ENCODE measurements around the gene ZMYM3. TPM values are rescaled to one million over a fixed set of nuclear protein-coding genes. Genes with fewer than 3 reads are reported as not detected.

The ZMYM3 gene
- total and polyA plus RNA-seq, 8 donors: 4.5 to 15.9 (median 9.9) TPM

DNA sequence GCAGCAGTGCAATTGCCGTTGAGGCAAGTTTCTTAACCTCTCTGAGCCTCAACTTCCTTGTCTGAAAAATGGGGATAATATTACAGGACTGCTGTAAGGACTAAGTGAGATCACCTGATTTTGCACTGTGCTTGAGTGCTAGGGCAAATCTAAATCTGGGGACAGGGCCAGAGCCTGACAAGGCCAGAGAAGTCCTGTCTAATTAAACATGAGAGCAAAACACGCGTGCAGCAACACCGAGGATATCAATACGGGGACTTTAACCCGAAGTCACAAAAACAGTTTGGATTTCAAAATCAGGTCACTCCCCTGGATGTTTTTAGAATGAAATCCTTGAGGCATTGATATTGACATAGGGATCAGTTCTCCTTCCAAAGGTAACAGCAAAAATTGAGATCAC lies 36.6 kb downstream of the ZMYM3 start:
- Histone ChIP-seq H3K36me3 (no peaks in the 10 kb centered on the region), H3K4me3 (peak overlapping the region in 2 of 4 donors; percentile 32 to 47), H3K9me3 (no peaks in the 10 kb centered on the region), H3K4me1 (peaks cover 0 to 10% (median 0%) of the 10 kb centered on the region in 3 donors), H3K27me3 (no peaks in the 10 kb centered on the region), H3K27ac (no peak overlapping the region)
- ATAC-seq: no peak
- WGBS, 2 donors: 11 to 46% methylated on average over 6 of the region's 6 CpGs
- DNase-seq: no peak
- intact Hi-C loops (cut with DNase I): no loop called here
- no peak for FAIRE-seq
- no peak for TF ChIP-seq CTCF (IDR thresholded peaks at IDR 0.05)

DNA sequence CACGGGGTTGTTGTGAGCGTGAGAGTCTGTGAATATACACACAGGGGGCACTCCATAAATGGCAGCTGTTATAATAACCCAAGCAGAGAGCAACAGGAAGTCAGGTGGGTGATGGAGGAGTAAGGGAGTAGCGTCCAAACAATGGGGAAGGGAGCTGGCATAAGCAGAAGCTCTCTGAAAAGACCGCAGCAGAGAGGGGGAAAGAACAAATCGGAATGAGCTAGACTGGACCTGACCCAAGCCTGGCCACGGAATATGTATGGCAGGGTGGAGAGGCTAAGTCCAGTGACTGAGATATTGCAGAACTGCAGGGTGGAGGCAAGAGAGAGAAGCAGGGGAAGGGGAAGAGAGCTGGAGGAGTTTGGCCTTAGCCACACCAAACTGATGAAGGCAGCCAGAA lies 37.5 kb downstream of the ZMYM3 start:
- WGBS, 2 donors: 4 to 29% methylated on average over 6 of the region's 6 CpGs
- Histone ChIP-seq H3K27me3 (no peaks in the 10 kb centered on the region), H3K4me1 (peaks cover 0 to 11% (median 0%) of the 10 kb centered on the region in 3 donors), H3K9me3 (no peaks in the 10 kb centered on the region), H3K36me3 (no peaks in the 10 kb centered on the region), H3K4me3 (peak overlapping the region in 3 of 4 donors; percentile 11 to 47 (median 32)), H3K27ac (peak overlapping the region; percentile 56 to 81 (median 75))
- intact Hi-C loops (cut with DNase I): no loop called here
- DNase-seq: peak in 2 of 6 donors; percentile 26 to 31
- no peak for FAIRE-seq
- no peak for TF ChIP-seq CTCF (IDR thresholded peaks at IDR 0.05)
- peak; percentile 25 to 51 (median 38) for ATAC-seq

DNA sequence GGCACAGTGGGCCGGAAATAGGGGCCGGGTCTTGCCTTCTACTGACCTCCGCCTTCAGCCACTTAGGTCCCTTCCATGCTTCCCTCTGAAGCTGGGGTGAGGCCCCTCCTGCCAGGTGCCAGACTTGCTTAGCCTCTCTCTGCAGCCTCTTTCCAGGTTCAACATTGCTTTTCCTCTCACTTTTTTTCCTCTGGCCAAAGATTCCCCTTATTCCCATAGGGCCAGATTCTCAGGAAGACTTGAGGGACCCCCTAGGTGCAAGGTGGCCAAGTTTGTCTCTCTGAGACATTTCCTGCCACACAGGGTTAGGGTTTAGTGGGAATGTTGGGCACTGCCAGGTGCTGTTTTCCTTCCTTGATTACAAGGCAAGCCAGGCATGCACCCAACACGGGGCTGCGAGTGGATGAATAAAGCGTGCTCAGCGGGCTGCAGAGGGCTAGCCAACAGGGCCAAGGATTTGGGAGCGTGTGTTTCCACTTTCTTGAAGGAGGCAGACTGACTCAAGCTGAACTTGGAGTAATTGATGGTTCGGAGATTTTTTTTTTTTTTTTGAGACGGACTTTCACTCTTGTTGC lies 38.5 kb downstream of the ZMYM3 start:
- H3K4me3 ChIP-seq: peak overlapping the region; percentile 11 to 47 (median 26)
- FAIRE-seq (no peak), DNase-seq (peak in 5 of 6 donors; percentile 47 to 61 (median 52)), ATAC-seq (peak; percentile 48 to 68 (median 54))
- no peak for TF ChIP-seq CTCF (IDR thresholded peaks at IDR 0.05)
- H3K9me3 ChIP-seq: no peaks in the 10 kb centered on the region
- no peaks in the 10 kb centered on the region for H3K27me3 ChIP-seq
- H3K4me1 ChIP-seq: peaks cover 0 to 11% (median 0%) of the 10 kb centered on the region in 3 donors
- intact Hi-C loops (cut with DNase I): no loop called here
- H3K27ac ChIP-seq: peak overlapping the region; percentile 56 to 81 (median 75)
- H3K36me3 ChIP-seq: no peaks in the 10 kb centered on the region
- 7 to 40% methylated on average over 8 to 9 of the region's 10 CpGs for WGBS, 2 donors

DNA sequence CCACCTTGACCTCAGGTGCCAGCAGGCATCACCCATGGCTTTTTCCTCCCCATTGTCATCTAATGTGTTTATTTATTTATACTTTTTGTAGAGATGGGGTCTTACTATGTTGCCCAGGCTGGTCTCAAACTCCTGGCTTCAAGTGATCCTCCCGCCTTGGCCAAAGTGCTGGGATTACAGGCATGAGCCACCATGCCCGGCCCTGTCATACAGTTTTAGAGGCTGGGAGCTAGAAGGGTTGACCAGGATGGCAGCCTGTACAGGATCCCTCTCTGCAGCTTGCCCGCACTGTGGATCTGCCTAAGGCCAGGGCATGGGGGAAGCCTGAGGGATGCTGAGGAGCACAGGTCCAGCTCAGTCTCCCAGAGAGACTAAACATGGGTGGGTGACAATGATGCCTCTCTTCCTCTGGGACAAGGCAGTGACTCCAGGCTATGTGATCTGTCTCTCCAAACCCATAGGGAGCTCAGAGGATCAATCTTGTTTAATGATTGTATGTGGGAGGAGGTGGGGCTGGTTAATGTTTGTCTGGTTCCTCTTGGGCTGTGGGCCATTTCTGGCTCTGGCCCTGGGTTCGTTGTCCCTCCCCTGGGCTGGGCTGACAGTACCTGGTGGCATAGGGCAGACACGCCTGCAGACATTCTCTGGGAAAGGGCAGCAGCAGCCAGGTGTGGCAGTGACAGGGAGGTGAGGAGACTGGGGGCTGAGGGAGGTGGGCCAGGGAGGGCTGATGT lies 39.2 kb downstream of the ZMYM3 start:
- H3K4me3 ChIP-seq: peak overlapping the region; percentile 11 to 47 (median 26)
- FAIRE-seq: no peak
- no peaks in the 10 kb centered on the region for H3K36me3 ChIP-seq
- peaks cover 0 to 11% (median 0%) of the 10 kb centered on the region in 3 donors for H3K4me1 ChIP-seq
- DNase-seq: peak; percentile 77 to 92 (median 88)
- no peaks in the 10 kb centered on the region for H3K9me3 ChIP-seq
- ATAC-seq: peak; percentile 86 to 90 (median 88)
- intact Hi-C loops (cut with DNase I): no loop called here
- H3K27me3 ChIP-seq: no peaks in the 10 kb centered on the region
- WGBS, 2 donors: 12 to 38% methylated on average over 5 of the region's 5 CpGs
- H3K27ac ChIP-seq: peak overlapping the region; percentile 56 to 81 (median 75)
- no peak for TF ChIP-seq CTCF (IDR thresholded peaks at IDR 0.05)
